HG03439 (cell line): ENCODE results near the gene PPP4R4.
"Not testable (repeated sequence)": the region's sequence is repeated elsewhere in the genome, so short reads cannot be mapped to it uniquely, and the experiment has no call there.

Experiments
- ATAC-seq: cut with Tn5 transposase; IDR thresholded peaks from one replicate; pipeline ENCODE4 v1.9.1; 2021; ENCODE audit warnings: mild to moderate bottlenecking, moderate library complexity; ENCODE audit not compliant: unreplicated experiment

The PPP4R4 gene

GRCh38 chr14:94144765-94145164 lies 29.4 kb upstream of the PPP4R4 start:
- no peak for ATAC-seq

- no peak for ATAC-seq
Measured at GRCh38 chr14:94145902-94146527, 28.1 kb upstream of the PPP4R4 start.

GRCh38 chr14:94152676-94153075 lies 21.4 kb upstream of the PPP4R4 start:
- ATAC-seq = no peak

- ATAC-seq = no peak
Measured at GRCh38 chr14:94153750-94154342, 20.3 kb upstream of the PPP4R4 start.

- not testable (repeated sequence) for ATAC-seq
Measured at GRCh38 chr14:94156143-94156542, 18.0 kb upstream of the PPP4R4 start.

- no peak for ATAC-seq
Measured at GRCh38 chr14:94157197-94157596, 16.9 kb upstream of the PPP4R4 start.

- ATAC-seq = no peak
Measured at GRCh38 chr14:94158239-94158883, 15.8 kb upstream of the PPP4R4 start.

GRCh38 chr14:94161058-94161457 lies 13.1 kb upstream of the PPP4R4 start:
- no peak for ATAC-seq

GRCh38 chr14:94161981-94162380 lies 12.1 kb upstream of the PPP4R4 start:
- ATAC-seq = no peak

- no peak for ATAC-seq
Measured at GRCh38 chr14:94162466-94162865, 11.7 kb upstream of the PPP4R4 start.

- ATAC-seq = no peak
Measured at GRCh38 chr14:94163796-94164195, 10.3 kb upstream of the PPP4R4 start.

GRCh38 chr14:94164685-94165431 lies 9.3 kb upstream of the PPP4R4 start:
- no peak for ATAC-seq

- ATAC-seq = no peak
Measured at GRCh38 chr14:94165744-94166143, 8.4 kb upstream of the PPP4R4 start.

- ATAC-seq = no peak
Measured at GRCh38 chr14:94170136-94170535, 4.0 kb upstream of the PPP4R4 start.

- no peak for ATAC-seq
Measured at GRCh38 chr14:94171208-94171607, 2.9 kb upstream of the PPP4R4 start.

- no peak for ATAC-seq
Measured at GRCh38 chr14:94172545-94172944, 1.6 kb upstream of the PPP4R4 start.

- ATAC-seq = no peak
Measured at GRCh38 chr14:94173471-94173884, 644 bp upstream of the PPP4R4 start.

GRCh38 chr14:94174604-94175010 lies 485 bp downstream of the PPP4R4 start:
- peak; percentile 30 for ATAC-seq

GRCh38 chr14:94175011-94175745 lies 1.1 kb downstream of the PPP4R4 start:
- no peak for ATAC-seq

- ATAC-seq = no peak
Measured at GRCh38 chr14:94175747-94176146, 1.6 kb downstream of the PPP4R4 start.

GRCh38 chr14:94176808-94177207 lies 2.7 kb downstream of the PPP4R4 start:
- no peak for ATAC-seq
